DND-41 (cell line): Measurements from ENCODE around the gene GATM.

Source experiments
- CTCF ChIP-seq: IDR thresholded peaks from 2 replicates; pipeline ENCODE4 v1.5.1; 2012; ENCODE audit warnings: borderline replicate concordance, low read length, moderate library complexity, mild to moderate bottlenecking; ENCODE audit not compliant: poor library complexity, severe bottlenecking; ENCODE audit errors: extremely low read depth
- EZH2 ChIP-seq: IDR thresholded peaks from 3 replicates; pipeline ENCODE4 v1.6.1; 2012; ENCODE audit warnings: borderline replicate concordance, low read depth, mild to moderate bottlenecking, moderate library complexity, low read length, inconsistent platforms; ENCODE audit not compliant: severe bottlenecking

GRCh38 chr15:45347033-45347432, 31.3 kb downstream of the GATM start:
- no peak for TF ChIP-seq CTCF
- TF ChIP-seq EZH2, result no peak
